PC-3 (cell line): ENCODE data around the gene ABCA12.

Experiments used
- EZH2 ChIP-seq: fragments of 300-600 bp; sonication (generic); IDR thresholded peaks from one replicate; pipeline ENCODE4 v1.6.1; 2017; ENCODE audit warnings: antibody characterized with exemption, mild to moderate bottlenecking, low read length; ENCODE audit not compliant: unreplicated experiment
- TF ChIP-seq, protein P1 (sequence below): fragments of 300-600 bp; sonication (generic); conservative IDR thresholded peaks from 2 replicates; pipeline ENCODE4 v1.5.1; 2017; ENCODE audit warnings: antibody characterized with exemption, low read depth, mild to moderate bottlenecking, low read length

DNA sequence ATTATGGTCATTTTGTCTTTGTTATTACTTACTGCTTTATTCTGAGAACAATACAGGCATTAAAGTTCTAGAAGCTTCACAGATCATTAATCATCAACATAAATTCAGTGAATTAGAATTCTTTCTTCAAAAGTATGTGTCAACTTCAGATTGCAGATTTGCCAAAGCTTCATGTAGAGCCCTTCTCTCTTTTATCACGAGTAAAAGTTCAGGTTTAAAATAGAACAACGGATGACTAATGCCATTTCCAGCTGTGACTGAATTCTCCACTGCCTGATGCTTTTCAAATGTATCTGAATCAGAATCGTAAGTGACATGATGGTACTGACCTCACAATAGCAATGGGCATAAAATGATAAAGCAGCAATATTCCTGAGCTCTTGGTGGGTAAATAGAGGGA lies 116.0 kb downstream of the ABCA12 start:
- TF ChIP-seq, protein P1, sequence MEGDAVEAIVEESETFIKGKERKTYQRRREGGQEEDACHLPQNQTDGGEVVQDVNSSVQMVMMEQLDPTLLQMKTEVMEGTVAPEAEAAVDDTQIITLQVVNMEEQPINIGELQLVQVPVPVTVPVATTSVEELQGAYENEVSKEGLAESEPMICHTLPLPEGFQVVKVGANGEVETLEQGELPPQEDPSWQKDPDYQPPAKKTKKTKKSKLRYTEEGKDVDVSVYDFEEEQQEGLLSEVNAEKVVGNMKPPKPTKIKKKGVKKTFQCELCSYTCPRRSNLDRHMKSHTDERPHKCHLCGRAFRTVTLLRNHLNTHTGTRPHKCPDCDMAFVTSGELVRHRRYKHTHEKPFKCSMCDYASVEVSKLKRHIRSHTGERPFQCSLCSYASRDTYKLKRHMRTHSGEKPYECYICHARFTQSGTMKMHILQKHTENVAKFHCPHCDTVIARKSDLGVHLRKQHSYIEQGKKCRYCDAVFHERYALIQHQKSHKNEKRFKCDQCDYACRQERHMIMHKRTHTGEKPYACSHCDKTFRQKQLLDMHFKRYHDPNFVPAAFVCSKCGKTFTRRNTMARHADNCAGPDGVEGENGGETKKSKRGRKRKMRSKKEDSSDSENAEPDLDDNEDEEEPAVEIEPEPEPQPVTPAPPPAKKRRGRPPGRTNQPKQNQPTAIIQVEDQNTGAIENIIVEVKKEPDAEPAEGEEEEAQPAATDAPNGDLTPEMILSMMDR: no peak
- TF ChIP-seq EZH2: no peak
